HUES48 (cell line): ENCODE results near the gene AFF3.

ENCODE experiments used
- H3K27ac ChIP-seq: one replicate; pipeline ENCODE4 v1.7.0; 2013; ENCODE audit warnings: low read depth, low read length, inconsistent platforms
- H3K27me3 ChIP-seq: 2 replicates; pipeline ENCODE4 v1.6.1; 2013; ENCODE audit warnings: mild to moderate bottlenecking, low read length; ENCODE audit not compliant: control insufficient read depth, insufficient read depth
- H3K36me3 ChIP-seq: 2 replicates; pipeline ENCODE4 v1.6.1; 2013; ENCODE audit warnings: low read length; ENCODE audit not compliant: control insufficient read depth, insufficient read depth
- H3K4me1 ChIP-seq: 2 replicates; pipeline ENCODE4 v1.6.1; 2013; ENCODE audit warnings: mild to moderate bottlenecking, low read length; ENCODE audit not compliant: control insufficient read depth, insufficient read depth
- H3K4me3 ChIP-seq: 2 replicates; pipeline ENCODE4 v1.5.1; 2013; ENCODE audit warnings: mild to moderate bottlenecking, low read depth, low read length
- H3K9ac ChIP-seq: 2 replicates; pipeline ENCODE4 v1.6.1; 2013; ENCODE audit warnings: mild to moderate bottlenecking, low read depth, low read length, moderate library complexity
- H3K9me3 ChIP-seq: 2 replicates; pipeline ENCODE4 v1.6.1; 2013; ENCODE audit warnings: low read length; ENCODE audit not compliant: control insufficient read depth, insufficient read depth

AFF3 gene

DNA sequence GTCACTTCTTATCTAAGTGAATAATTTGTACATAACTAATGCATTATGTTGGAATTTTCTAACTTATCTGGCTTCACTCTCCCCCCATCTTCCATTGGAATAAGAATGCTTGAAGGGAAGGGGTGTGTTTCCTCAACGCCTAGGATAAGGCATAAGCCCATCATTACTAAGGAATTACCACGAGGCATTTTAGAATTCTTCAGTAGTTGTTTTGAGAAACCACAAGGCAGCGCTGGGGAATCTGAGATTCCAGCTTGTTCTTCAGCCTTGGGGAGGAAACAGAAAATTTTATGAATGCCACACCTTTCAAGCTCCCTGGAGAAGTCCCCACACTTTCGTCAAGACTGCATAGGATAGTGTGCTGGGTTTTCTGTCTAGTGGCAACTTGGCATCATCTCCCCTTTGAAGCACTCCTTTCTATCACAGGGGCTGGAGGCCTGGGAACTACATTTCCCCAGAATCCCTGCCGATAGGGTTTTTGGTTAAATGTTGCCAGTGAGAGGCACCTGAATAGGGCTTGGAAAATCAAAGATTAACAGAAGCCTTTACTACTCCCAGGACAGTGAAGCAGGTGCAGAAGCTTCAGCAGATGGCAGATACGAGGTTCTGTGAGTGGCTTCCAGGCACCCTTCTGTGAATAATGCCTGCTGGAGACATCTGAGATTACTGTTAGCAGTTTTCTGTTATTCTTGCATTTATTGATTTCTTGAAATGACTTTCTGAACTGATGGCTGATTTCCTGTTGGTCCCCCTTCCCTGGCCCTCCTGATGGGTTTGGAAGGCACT is 459.9 kb downstream of the AFF3 start:
- no peaks in the 10 kb centered on the region for H3K9me3 ChIP-seq
- no peaks in the 10 kb centered on the region for H3K4me1 ChIP-seq
- no peaks in the 10 kb centered on the region for H3K27me3 ChIP-seq
- no peak overlapping the region for H3K4me3 ChIP-seq
- H3K27ac ChIP-seq, result no peak overlapping the region
- no peaks in the 10 kb centered on the region for H3K36me3 ChIP-seq
- no peak overlapping the region for H3K9ac ChIP-seq

DNA sequence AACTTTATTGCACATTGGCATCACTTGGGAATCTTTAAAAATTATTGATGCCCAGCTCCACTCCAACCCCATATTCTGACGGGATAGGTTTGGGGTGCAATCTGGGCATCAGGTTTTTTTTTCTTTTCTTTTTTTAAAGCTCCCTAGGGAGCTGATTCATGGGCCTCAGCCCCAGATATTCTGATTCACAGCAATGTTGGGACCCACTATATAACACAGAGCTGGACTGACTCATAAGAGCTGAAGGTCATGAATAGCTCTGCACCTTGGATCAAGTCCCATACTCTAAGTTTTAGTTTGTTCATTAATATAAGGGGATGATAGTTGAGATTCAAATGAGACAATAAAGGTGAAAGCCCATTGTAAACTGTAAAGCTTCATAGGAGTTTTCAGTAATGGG is 461.4 kb downstream of the AFF3 start:
- Histone ChIP-seq H3K9ac (no peak overlapping the region), H3K9me3 (no peaks in the 10 kb centered on the region), H3K4me3 (no peak overlapping the region), H3K27me3 (no peaks in the 10 kb centered on the region), H3K4me1 (no peaks in the 10 kb centered on the region), H3K27ac (no peak overlapping the region), H3K36me3 (no peaks in the 10 kb centered on the region)

DNA sequence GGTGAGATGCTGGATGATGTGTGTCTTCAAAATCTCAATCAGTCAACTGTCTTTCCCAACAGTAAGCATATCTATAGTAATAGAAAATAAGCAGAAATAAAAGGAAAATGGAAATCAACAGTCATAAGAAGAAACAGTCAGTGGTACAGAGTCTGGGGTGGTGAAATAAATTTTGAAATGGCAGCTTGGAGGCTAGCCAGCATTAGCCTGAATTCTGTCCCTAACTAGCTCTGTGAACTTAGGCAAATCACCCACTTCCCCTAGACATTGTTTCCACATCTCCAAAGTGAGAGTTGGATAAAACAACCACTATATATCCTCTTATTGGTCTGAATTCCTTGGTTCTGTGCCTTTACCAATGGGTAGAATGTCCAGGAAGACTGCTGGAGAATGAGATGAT is 462.9 kb downstream of the AFF3 start:
- Histone ChIP-seq H3K4me1 (no peaks in the 10 kb centered on the region), H3K9me3 (no peaks in the 10 kb centered on the region), H3K27me3 (no peaks in the 10 kb centered on the region), H3K4me3 (no peak overlapping the region), H3K27ac (no peak overlapping the region), H3K9ac (no peak overlapping the region), H3K36me3 (no peaks in the 10 kb centered on the region)

DNA sequence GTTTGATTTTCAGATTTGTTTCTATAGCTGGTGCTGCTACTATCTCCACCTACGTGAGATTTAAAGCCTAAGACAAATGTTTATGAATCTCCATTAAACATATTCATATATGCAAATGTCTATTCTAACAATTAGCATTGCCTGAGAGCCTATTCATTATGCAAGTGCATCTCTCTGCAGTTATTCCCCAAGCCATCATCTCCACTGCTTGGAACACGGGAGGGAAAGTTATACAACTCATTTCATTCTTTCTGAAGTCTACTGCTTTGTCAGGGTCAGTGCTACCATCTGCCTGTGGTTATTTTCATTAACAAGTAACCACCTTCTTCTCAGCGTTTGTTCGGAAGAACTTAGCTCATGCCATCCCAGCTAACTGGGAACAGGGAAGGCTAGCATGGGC is 463.8 kb downstream of the AFF3 start:
- Histone ChIP-seq H3K9me3 (no peaks in the 10 kb centered on the region), H3K9ac (no peak overlapping the region), H3K4me1 (no peaks in the 10 kb centered on the region), H3K27ac (no peak overlapping the region), H3K36me3 (no peaks in the 10 kb centered on the region), H3K27me3 (no peaks in the 10 kb centered on the region), H3K4me3 (no peak overlapping the region)

DNA sequence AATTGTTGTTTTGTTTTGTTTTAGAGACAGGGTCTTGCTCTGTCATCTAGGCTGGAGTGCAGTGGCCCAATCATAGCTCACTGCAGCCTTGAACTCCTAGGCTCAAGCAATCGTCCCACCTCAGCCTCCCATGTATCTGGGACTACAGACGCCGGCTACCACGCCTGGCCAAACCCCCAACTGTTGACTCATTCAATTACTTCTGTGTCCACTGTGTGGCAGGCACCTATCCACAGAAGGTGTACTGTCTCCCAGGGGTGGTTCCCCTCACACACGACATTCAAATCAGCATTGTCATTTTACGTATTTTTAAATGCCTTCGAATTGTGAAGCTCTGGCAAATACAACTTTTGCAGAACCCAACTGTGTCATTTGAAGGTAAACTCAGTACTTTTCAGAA is 464.6 kb downstream of the AFF3 start:
- H3K27me3 ChIP-seq, result no peaks in the 10 kb centered on the region
- H3K27ac ChIP-seq, result no peak overlapping the region
- H3K9me3 ChIP-seq, result no peaks in the 10 kb centered on the region
- no peaks in the 10 kb centered on the region for H3K4me1 ChIP-seq
- no peak overlapping the region for H3K9ac ChIP-seq
- H3K4me3 ChIP-seq, result no peak overlapping the region
- no peaks in the 10 kb centered on the region for H3K36me3 ChIP-seq

DNA sequence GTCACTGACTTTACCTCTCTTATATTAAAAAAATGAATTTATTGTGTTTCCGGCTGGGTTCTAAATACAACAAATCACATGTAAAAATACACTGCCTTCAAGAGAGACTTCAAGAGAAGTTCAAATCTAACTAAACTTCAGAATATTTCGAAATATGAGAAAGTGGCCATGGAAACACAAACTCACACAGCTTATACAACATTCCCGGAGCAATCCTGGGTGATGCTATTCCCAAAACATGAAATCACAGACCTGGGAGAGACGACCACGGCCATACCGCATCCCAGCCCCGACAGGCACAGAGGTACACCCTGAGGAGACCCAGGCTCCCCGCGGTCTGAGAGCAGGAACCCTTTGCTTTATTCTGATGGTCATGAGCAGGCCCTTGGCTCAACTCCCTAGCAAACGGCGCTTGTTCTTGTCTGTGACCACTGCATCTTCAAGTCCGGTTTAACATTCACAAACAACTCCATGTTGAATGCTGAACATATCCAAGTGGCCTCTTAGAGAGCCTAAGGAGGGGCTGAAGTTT is 467.2 kb downstream of the AFF3 start:
- no peaks in the 10 kb centered on the region for H3K27me3 ChIP-seq
- no peaks in the 10 kb centered on the region for H3K36me3 ChIP-seq
- H3K9ac ChIP-seq, result no peak overlapping the region
- no peak overlapping the region for H3K27ac ChIP-seq
- no peaks in the 10 kb centered on the region for H3K4me1 ChIP-seq
- no peak overlapping the region for H3K4me3 ChIP-seq
- H3K9me3 ChIP-seq, result no peaks in the 10 kb centered on the region

DNA sequence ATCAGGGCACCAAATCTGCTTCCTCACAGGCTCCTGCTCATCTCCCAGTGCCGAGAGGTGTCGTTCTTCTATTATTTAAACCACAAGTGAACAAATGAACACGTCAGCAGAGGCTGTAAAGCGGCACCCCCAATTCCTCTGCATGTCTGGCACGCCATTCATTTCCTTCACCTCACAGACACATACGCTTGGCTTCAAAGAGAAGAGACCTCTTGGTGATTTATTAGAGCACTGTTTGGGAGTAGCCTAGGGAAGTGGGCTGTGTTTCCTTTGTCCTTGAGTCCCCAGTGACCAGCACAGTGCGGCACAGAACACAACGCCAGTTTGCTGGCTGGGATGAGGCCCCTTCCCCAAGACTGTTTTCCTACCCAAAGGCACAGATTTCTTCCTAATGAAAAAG is 468.3 kb downstream of the AFF3 start:
- H3K36me3 ChIP-seq, result no peaks in the 10 kb centered on the region
- no peak overlapping the region for H3K9ac ChIP-seq
- no peaks in the 10 kb centered on the region for H3K27me3 ChIP-seq
- H3K27ac ChIP-seq, result no peak overlapping the region
- H3K4me3 ChIP-seq, result no peak overlapping the region
- no peaks in the 10 kb centered on the region for H3K4me1 ChIP-seq
- H3K9me3 ChIP-seq, result no peaks in the 10 kb centered on the region

DNA sequence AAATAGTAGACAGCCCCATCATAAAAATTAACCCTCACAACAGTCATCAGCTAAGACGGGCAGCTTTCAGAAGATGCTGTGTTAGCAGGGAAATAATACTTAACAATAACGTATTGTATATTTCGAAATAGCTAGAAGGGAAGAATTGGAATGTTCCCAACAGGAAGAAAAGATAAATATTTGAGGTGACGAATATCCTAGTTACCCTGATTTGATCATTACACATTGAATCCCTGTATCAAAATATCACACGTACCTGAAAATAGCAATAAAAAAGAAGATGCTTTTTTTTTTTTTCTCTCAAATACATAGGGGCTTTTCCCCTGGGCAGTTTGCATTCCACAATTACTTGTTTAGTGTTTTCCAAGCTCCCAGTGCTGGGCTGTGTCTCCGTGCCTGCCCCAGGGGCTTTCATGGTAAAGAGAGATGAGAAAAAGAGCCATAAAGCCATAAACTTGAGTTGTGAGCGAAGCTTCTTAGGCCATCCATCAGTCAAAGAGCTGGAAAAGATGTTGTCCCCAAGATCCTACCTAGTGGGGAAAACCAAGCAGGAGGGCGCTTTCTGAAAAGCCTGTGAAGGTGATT is 469.5 kb downstream of the AFF3 start:
- no peaks in the 10 kb centered on the region for H3K4me1 ChIP-seq
- no peak overlapping the region for H3K4me3 ChIP-seq
- no peak overlapping the region for H3K9ac ChIP-seq
- H3K36me3 ChIP-seq, result no peaks in the 10 kb centered on the region
- no peaks in the 10 kb centered on the region for H3K9me3 ChIP-seq
- no peaks in the 10 kb centered on the region for H3K27me3 ChIP-seq
- H3K27ac ChIP-seq, result no peak overlapping the region

DNA sequence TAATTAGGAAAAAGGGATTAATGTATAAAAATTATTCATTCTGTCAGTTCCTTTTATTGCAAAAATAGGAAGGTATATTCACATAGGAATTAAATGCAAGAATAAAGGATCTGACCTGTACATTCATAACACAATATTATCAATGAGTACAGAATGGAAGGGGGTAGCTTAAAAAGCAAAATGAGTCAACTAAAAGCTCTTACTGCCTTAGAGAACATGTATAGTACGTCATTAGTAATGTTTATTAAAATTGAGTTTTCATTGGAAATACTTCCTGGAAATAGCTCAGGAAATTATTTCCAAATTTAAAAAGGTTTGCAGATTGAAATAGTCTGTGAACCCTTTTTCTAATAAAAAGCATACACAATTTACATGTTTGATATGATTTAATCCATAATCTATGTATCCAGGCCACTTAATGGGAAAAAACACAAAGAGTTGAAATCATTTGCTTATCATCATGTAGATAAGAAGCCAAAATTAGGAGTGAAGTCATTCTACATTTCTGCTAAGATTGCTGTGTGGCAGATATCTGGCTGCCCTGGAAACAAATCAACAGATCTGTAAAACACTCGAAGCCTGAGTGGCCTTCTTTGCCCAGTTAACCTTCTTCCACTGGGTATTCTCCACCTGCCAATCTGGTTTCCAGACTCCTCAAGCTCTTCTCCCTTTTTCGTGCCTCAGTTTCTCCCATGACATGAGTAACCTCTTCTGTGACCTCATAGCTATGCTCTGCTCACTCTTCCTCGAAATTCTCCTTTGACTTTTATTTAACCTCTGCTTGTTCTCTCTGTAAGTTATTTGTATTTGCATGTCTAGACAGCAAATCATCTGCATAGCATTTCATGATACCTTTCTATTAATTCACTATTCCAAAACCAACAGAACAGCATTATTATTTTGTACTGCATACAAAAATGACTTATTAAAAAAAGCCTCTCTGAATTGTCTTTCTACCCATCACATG is 471.3 kb downstream of the AFF3 start:
- H3K9ac ChIP-seq, result no peak overlapping the region
- H3K4me3 ChIP-seq, result no peak overlapping the region
- no peaks in the 10 kb centered on the region for H3K27me3 ChIP-seq
- H3K36me3 ChIP-seq, result no peaks in the 10 kb centered on the region
- no peak overlapping the region for H3K27ac ChIP-seq
- H3K9me3 ChIP-seq, result no peaks in the 10 kb centered on the region
- no peaks in the 10 kb centered on the region for H3K4me1 ChIP-seq

DNA sequence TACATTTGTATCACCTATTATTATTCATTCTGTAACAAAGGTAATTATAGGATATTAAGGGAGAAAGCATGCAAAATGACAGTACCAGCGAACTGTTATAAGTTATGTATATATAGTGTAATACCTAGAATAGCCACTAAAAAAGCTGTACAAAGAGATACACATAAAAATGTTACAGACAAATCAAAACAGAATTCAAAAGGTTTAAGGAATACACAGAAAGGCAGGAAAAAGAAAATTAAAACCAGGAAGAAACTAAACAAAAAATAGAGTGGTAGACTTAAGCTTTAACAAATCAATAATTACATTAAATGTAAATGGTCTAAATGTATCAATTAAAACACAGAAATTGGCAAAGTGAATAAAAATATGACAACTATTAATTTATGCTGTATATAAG is 476.1 kb downstream of the AFF3 start:
- no peak overlapping the region for H3K9ac ChIP-seq
- no peaks in the 10 kb centered on the region for H3K27me3 ChIP-seq

DNA sequence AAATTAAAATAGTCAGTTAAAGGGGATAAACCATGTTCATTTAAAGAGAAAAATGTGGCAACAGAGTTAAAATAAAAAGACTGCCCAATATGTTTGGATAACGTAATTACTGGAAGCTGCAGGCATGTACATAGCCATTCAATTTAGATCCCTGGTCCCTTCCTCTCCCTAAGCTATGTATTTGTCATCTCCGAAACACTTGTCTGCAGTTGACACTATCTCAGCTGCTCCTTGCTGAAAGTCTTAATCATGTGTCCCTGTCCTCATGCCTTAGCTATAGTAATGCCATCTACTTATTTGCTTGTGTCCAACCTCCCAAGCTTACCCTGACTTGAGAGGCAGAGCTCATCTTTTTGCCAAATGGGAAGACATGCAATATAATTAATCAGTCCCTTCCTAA is 478.7 kb downstream of the AFF3 start:
- Histone ChIP-seq H3K27ac (no peak overlapping the region), H3K36me3 (no peaks in the 10 kb centered on the region), H3K27me3 (no peaks in the 10 kb centered on the region), H3K4me3 (no peak overlapping the region), H3K9ac (no peak overlapping the region), H3K9me3 (no peaks in the 10 kb centered on the region), H3K4me1 (no peaks in the 10 kb centered on the region)

More for the DNA sequence above, 476.1 kb downstream of the AFF3 start:
- H3K27ac ChIP-seq, result no peak overlapping the region
- H3K4me1 ChIP-seq, result no peaks in the 10 kb centered on the region
- H3K4me3 ChIP-seq, result no peak overlapping the region
- H3K36me3 ChIP-seq, result no peaks in the 10 kb centered on the region
- no peaks in the 10 kb centered on the region for H3K9me3 ChIP-seq
